Measurements from ENCODE around the gene RHOG.

DNA sequence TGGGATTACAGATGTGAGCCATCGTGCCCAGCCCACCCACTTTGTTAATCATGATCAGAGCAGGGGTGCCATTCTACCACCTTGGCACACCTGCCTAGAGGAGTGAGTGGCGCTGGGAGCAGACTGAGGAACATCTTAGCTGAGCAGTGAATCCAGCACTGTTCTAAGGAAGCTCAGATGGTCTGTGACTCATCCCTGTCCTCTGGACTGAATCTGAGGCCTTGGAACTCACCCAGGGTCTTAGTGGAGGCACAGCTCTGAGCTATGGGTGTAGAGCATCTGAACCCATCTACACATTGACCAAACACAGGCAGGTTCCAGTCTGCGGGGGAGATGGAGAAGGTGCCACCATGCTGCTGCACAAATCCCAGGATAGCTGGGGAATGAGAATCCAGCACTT lies 17.5 kb downstream of the RHOG start:
- TF ChIP-seq POLR2A (IDR thresholded peaks at IDR 0.05), result no peak
- TF ChIP-seq, protein P1, sequence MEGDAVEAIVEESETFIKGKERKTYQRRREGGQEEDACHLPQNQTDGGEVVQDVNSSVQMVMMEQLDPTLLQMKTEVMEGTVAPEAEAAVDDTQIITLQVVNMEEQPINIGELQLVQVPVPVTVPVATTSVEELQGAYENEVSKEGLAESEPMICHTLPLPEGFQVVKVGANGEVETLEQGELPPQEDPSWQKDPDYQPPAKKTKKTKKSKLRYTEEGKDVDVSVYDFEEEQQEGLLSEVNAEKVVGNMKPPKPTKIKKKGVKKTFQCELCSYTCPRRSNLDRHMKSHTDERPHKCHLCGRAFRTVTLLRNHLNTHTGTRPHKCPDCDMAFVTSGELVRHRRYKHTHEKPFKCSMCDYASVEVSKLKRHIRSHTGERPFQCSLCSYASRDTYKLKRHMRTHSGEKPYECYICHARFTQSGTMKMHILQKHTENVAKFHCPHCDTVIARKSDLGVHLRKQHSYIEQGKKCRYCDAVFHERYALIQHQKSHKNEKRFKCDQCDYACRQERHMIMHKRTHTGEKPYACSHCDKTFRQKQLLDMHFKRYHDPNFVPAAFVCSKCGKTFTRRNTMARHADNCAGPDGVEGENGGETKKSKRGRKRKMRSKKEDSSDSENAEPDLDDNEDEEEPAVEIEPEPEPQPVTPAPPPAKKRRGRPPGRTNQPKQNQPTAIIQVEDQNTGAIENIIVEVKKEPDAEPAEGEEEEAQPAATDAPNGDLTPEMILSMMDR (IDR thresholded peaks at IDR 0.05), result no peak
